HepG2 (cell line): ENCODE data around the gene XIST.

Experiments
- CHD4 ChIP-seq: fragments of 200-600 bp; sonication (generic); IDR thresholded peaks from 2 replicates; pipeline ENCODE4 v1.7.0; 2017; ENCODE audit warnings: mild to moderate bottlenecking, low read length, borderline replicate concordance
- EP300 ChIP-seq, 3 experiments: sonication (generic) in 1 of 3; formaldehyde crosslinking in 1 of 3; IDR thresholded peaks; 2 replicates each; pipeline versions ENCODE4 v1.5.1 to v1.6.1; 2011 to 2020; ENCODE audit warnings: low read depth in 2 of 3, low read length in 2 of 3, borderline replicate concordance in 1 of 3, improper control_type of control experiment in 1 of 3, mild to moderate bottlenecking in 1 of 3, missing genetic modification reagents in 1 of 3, moderate library complexity in 1 of 3
- KLF6 ChIP-seq: IDR thresholded peaks from 2 replicates; pipeline ENCODE4 v1.8.0; 2016; ENCODE audit warnings: missing biosample characterization, missing genetic modification reagents
- PBX2 ChIP-seq: IDR thresholded peaks from 2 replicates; pipeline ENCODE4 v1.6.1; 2016; ENCODE audit warnings: control low read depth
- REST ChIP-seq, 2 experiments: IDR thresholded peaks; 2 replicates each; pipeline ENCODE4 v1.6.1; 2011 to 2012; ENCODE audit warnings: low read length in 2 of 2, borderline replicate concordance in 1 of 2, low read depth in 1 of 2, mild to moderate bottlenecking in 1 of 2, moderate library complexity in 1 of 2
- TGIF2 ChIP-seq: IDR thresholded peaks from 2 replicates; pipeline ENCODE4 v1.6.1; 2016; ENCODE audit warnings: control low read depth, missing compliant biosample characterization
- ZBTB40 ChIP-seq, 2 experiments: fragments of 450-650 bp in 1 of 2; sonication (generic) in 1 of 2; formaldehyde crosslinking in 1 of 2; IDR thresholded peaks; 2 replicates each; pipeline versions ENCODE4 v1.6.1 to v1.8.0; 2016 to 2022; ENCODE audit warnings: antibody characterized with exemption in 1 of 2, mild to moderate bottlenecking in 1 of 2, missing genetic modification reagents in 1 of 2
- ZFP36L1 ChIP-seq: sonication (generic); formaldehyde crosslinking; IDR thresholded peaks from 2 replicates; pipeline ENCODE4 v1.8.0; 2022; ENCODE audit warnings: mild to moderate bottlenecking, missing genetic modification reagents, moderate library complexity

GRCh38 chrX:73832319-73832718 is 20.2 kb downstream of the XIST start:
- no peak for TF ChIP-seq ZFP36L1 (CRISPR knock-in tag)
- no peak for TF ChIP-seq ZBTB40 (IDR thresholded peaks at IDR 0.05)
- no peak for TF ChIP-seq ZBTB40 (CRISPR knock-in tag; IDR thresholded peaks at IDR 0.05)
- no peak for TF ChIP-seq TGIF2 (CRISPR knock-in tag)
- TF ChIP-seq PBX2 (CRISPR knock-in tag), result no peak
- TF ChIP-seq EP300 (IDR thresholded peaks at IDR 0.05; ENCODE audit: low read depth in 2 of 2, low read length in 2 of 2), result no peak
- no peak for TF ChIP-seq EP300 (CRISPR knock-in tag; IDR thresholded peaks at IDR 0.05; ENCODE audit: borderline replicate concordance)
- no peak for TF ChIP-seq KLF6 (CRISPR knock-in tag)
- TF ChIP-seq CHD4, result no peak
- TF ChIP-seq REST (IDR thresholded peaks at IDR 0.05; ENCODE audit: borderline replicate concordance in 1 of 2, low read depth in 1 of 2, low read length in 2 of 2), result no peak
